B cell (primary cell): ENCODE data around the gene MBOAT1. TPM values are rescaled to one million over a fixed set of nuclear protein-coding genes. Genes with fewer than 3 reads are reported as not detected.

Source experiments
- ATAC-seq: fragments of 200-7000 bp; cut with Tn5 transposase; one replicate; pipeline ENCODE4 v1.10.0; 2021; ENCODE audit warnings: low read depth, mild to moderate bottlenecking, moderate number of reproducible peaks, moderate library complexity
- CTCF ChIA-PET: fragments of 350-600 bp; sonication (Branson Sonifier 250); formaldehyde crosslinking; loops from one replicate; lab custom pipeline; 2021; ENCODE audit warnings: antibody characterized with exemption, inconsistent platforms; lab: Charles Lee
- POLR2A ChIA-PET: fragments of 350-600 bp; sonication (Branson Sonifier 250); formaldehyde crosslinking; loops from one replicate; lab custom pipeline; 2021; ENCODE audit warnings: antibody characterized with exemption; lab: Charles Lee
- DNase-seq: peaks from one replicate; pipeline ENCODE4 v3.0.0; 2013
- H2AFZ ChIP-seq: 2 replicates; pipeline ENCODE4 v1.6.1; 2012; ENCODE audit warnings: mild to moderate bottlenecking, low read depth, low read length; ENCODE audit not compliant: insufficient read depth, poor library complexity, severe bottlenecking
- H3K27ac ChIP-seq, 2 donors: 1 replicate in 1 of 2; 2 replicates in 1 of 2; pipeline ENCODE4 v1.5.1; 2012 to 2013; ENCODE audit warnings: low read length in 2 of 2, mild to moderate bottlenecking in 2 of 2, moderate library complexity in 1 of 2
- H3K27me3 ChIP-seq, 4 experiments: fragments of 200-600 bp in 1 of 4; sonication (generic) in 1 of 4; replicated peaks in 1 of 4; 1 replicate in 2 of 4; 2 replicates in 2 of 4; pipeline versions ENCODE4 v1.6.1 to v1.7.0; 2013 to 2016; ENCODE audit warnings: low read length in 3 of 4, mild to moderate bottlenecking in 2 of 4, mixed read lengths in 1 of 4, moderate library complexity in 1 of 4; ENCODE audit not compliant: insufficient read depth in 4 of 4, control insufficient read depth in 3 of 4; ENCODE audit errors: control extremely low read depth in 1 of 4
- H3K36me3 ChIP-seq, 2 experiments: replicated peaks in 1 of 2; 1 replicate in 1 of 2; 2 replicates in 1 of 2; pipeline versions ENCODE4 v1.6.1 to v1.7.1; 2013; ENCODE audit warnings: low read length in 1 of 2; ENCODE audit not compliant: insufficient read depth in 2 of 2, control insufficient read depth in 1 of 2; ENCODE audit errors: control extremely low read depth in 1 of 2, extremely low read depth in 1 of 2
- H3K4me1 ChIP-seq, 2 donors: fragments of 200-600 bp in 1 of 2; sonication (generic) in 1 of 2; 1 replicate in 1 of 2; 2 replicates in 1 of 2; pipeline versions ENCODE4 v1.5.1 to v1.6.1; 2013 to 2017; ENCODE audit warnings: low read length in 2 of 2; ENCODE audit not compliant: control insufficient read depth in 2 of 2, insufficient read depth in 2 of 2
- H3K4me2 ChIP-seq: replicated peaks from 2 replicates; pipeline ENCODE3; 2012; ENCODE audit warnings: mild to moderate bottlenecking, low read depth, low read length; ENCODE audit not compliant: poor library complexity, severe bottlenecking
- H3K4me3 ChIP-seq, 5 experiments: fragments of 200-600 bp in 1 of 5; sonication (generic) in 1 of 5; 1 replicate in 3 of 5; 2 replicates in 2 of 5; pipeline versions ENCODE4 v1.5.1 to v1.7.0; 2011 to 2016; ENCODE audit warnings: low read length in 4 of 5, mild to moderate bottlenecking in 4 of 5, low read depth in 2 of 5, control low read depth in 1 of 5, moderate library complexity in 1 of 5; ENCODE audit not compliant: insufficient read depth in 1 of 5; ENCODE audit errors: control extremely low read depth in 1 of 5, extremely low read depth in 1 of 5
- H3K79me2 ChIP-seq: fragments of 200-600 bp; sonication (generic); one replicate; pipeline ENCODE4 v1.6.0; 2016; ENCODE audit warnings: low read length; ENCODE audit not compliant: control insufficient read depth, insufficient read depth
- H3K9ac ChIP-seq: fragments of 200-600 bp; sonication (generic); 2 replicates; pipeline ENCODE4 v1.6.1; 2017; ENCODE audit warnings: mild to moderate bottlenecking, low read length, moderate library complexity
- H3K9me3 ChIP-seq, 3 donors: one replicate each; pipeline versions ENCODE4 v1.6.1 to v1.7.1; 2013; ENCODE audit warnings: low read length in 2 of 3; ENCODE audit not compliant: control insufficient read depth in 2 of 3, insufficient read depth in 1 of 3; ENCODE audit errors: control extremely low read depth in 1 of 3
- H4K20me1 ChIP-seq: 2 replicates; pipeline ENCODE4 v1.6.0; 2012; ENCODE audit warnings: mild to moderate bottlenecking, low read length; ENCODE audit not compliant: insufficient read depth, control insufficient read depth, poor library complexity, severe bottlenecking
- H3K27ac Mint-ChIP-seq: one replicate; pipeline ENCODE4 v1.8.0; 2021; ENCODE audit warnings: mixed read lengths
- H3K27me3 Mint-ChIP-seq: one replicate; pipeline ENCODE4 v1.8.0; 2021; ENCODE audit warnings: mixed read lengths
- H3K4me1 Mint-ChIP-seq: one replicate; pipeline ENCODE4 v1.8.0; 2021; ENCODE audit warnings: mixed read lengths
- H3K4me3 Mint-ChIP-seq: one replicate; pipeline ENCODE4 v1.8.0; 2021; ENCODE audit warnings: mixed read lengths
- H3K9me3 Mint-ChIP-seq: one replicate; pipeline ENCODE4 v1.8.0; 2022; ENCODE audit warnings: mixed read lengths; ENCODE audit not compliant: insufficient read depth
- CTCF ChIP-seq: fragments of 200-600 bp; IDR thresholded peaks from one replicate; pipeline ENCODE4 v1.8.0; 2022; ENCODE audit warnings: antibody characterized with exemption, mild to moderate bottlenecking
- EZH2 ChIP-seq: IDR thresholded peaks from 2 replicates; pipeline ENCODE4 v1.6.1; 2012; ENCODE audit warnings: borderline replicate concordance, low read depth, mild to moderate bottlenecking, moderate library complexity, low read length; ENCODE audit not compliant: insufficient read depth, poor library complexity, severe bottlenecking
- WGBS: methylation state at CpG from one replicate; pipeline ENCODE4 v1.1.5; 2013; ENCODE audit warnings: missing lambda C conversion rate; ENCODE audit not compliant: insufficient coverage; 5-methylcytosine and 5-hydroxymethylcytosine counted together
- intact Hi-C: fragments of 100-400 bp; cut with micrococcal nuclease; formaldehyde crosslinking; loops from one replicate; pipeline ENCODE4 v1.10.0; 2022
- polyA plus RNA-seq: library from polyadenylated mRNA; depleted of rRNA; stranded (reverse); fragments of >200 nt; gene quantifications from 2 replicates; pipeline ENCODE4 v1.2.3, GENCODE V29; 2012
- total RNA-seq, 2 donors: library from RNA; stranded (reverse); fragments of 120-200 nt in 1 of 2; gene quantifications; 1 replicate in 1 of 2; 2 replicates in 1 of 2; pipeline versions ENCODE4 v1.2.3 to v1.2.4, GENCODE V29; 2013 to 2022

The MBOAT1 gene
- total and polyA plus RNA-seq, 2 donors (not counting 1 experiment from before 2014, with no cell fraction given) = 5.4 to 8.1 TPM

GRCh38 chr6:20154753-20155152 is 57.5 kb downstream of the MBOAT1 start:
- H3K4me3 Mint-ChIP-seq = no peak overlapping the region
- ChIA-PET POLR2A (no interaction called here), CTCF (no interaction called here)
- Histone ChIP-seq H3K79me2 (no peaks in the 10 kb centered on the region), H3K4me2 (no peak overlapping the region), H3K9ac (no peak overlapping the region), H3K9me3 (no peaks in the 10 kb centered on the region), H3K4me1 (no peaks in the 10 kb centered on the region), H3K27ac (no peak overlapping the region), H3K36me3 (peaks cover 0 to 7% of the 10 kb centered on the region in 2 experiments), H3K4me3 (no peak overlapping the region), H2AFZ (no peak overlapping the region), H3K27me3 (no peaks in the 10 kb centered on the region), H4K20me1 (no peaks in the 10 kb centered on the region)
- H3K27me3 Mint-ChIP-seq = no peaks in the 10 kb centered on the region
- H3K9me3 Mint-ChIP-seq = no peaks in the 10 kb centered on the region
- DNase-seq (no peak), ATAC-seq (no peak)
- intact Hi-C loops = no loop called here
- TF ChIP-seq CTCF (no peak), EZH2 (no peak)
- H3K27ac Mint-ChIP-seq = no peak overlapping the region
- H3K4me1 Mint-ChIP-seq = no peaks in the 10 kb centered on the region
- WGBS = 68% methylated on average over 2 of the region's 2 CpGs

- ChIA-PET CTCF (no interaction called here), POLR2A (no interaction called here)
- H3K36me3 ChIP-seq = peaks cover 0 to 7% of the 10 kb centered on the region in 2 experiments
- Mint-ChIP-seq H3K4me3 (no peak overlapping the region), H3K4me1 (no peaks in the 10 kb centered on the region), H3K27me3 (no peaks in the 10 kb centered on the region), H3K9me3 (no peaks in the 10 kb centered on the region), H3K27ac (no peak overlapping the region)
- no peaks in the 10 kb centered on the region for H3K79me2 ChIP-seq
- ATAC-seq (no peak), DNase-seq (no peak)
- no peaks in the 10 kb centered on the region for H3K27me3 ChIP-seq
- H3K9ac ChIP-seq = no peak overlapping the region
- no peaks in the 10 kb centered on the region for H3K9me3 ChIP-seq
- H2AFZ ChIP-seq = no peak overlapping the region
- no peaks in the 10 kb centered on the region for H4K20me1 ChIP-seq
- H3K4me1 ChIP-seq = no peaks in the 10 kb centered on the region
- no peak overlapping the region for H3K27ac ChIP-seq
- H3K4me3 ChIP-seq = no peak overlapping the region
- intact Hi-C loops = no loop called here
- 94% methylated on average over 2 of the region's 3 CpGs for WGBS
- no peak overlapping the region for H3K4me2 ChIP-seq
- TF ChIP-seq EZH2 = no peak
- TF ChIP-seq CTCF = no peak
Measured at GRCh38 chr6:20153194-20153593, 59.1 kb downstream of the MBOAT1 start.
